ENCODE data around the gene LY86. TPM values are rescaled to one million over a fixed set of nuclear protein-coding genes. Genes with fewer than 3 reads are reported as not detected.

The LY86 gene
- total and polyA plus RNA-seq, 9 of the 15 experiments (the other 6 are each of a cell fraction or from before 2014, with no cell fraction given) = 0.08 to 0.20 TPM; not detected in 7

DNA sequence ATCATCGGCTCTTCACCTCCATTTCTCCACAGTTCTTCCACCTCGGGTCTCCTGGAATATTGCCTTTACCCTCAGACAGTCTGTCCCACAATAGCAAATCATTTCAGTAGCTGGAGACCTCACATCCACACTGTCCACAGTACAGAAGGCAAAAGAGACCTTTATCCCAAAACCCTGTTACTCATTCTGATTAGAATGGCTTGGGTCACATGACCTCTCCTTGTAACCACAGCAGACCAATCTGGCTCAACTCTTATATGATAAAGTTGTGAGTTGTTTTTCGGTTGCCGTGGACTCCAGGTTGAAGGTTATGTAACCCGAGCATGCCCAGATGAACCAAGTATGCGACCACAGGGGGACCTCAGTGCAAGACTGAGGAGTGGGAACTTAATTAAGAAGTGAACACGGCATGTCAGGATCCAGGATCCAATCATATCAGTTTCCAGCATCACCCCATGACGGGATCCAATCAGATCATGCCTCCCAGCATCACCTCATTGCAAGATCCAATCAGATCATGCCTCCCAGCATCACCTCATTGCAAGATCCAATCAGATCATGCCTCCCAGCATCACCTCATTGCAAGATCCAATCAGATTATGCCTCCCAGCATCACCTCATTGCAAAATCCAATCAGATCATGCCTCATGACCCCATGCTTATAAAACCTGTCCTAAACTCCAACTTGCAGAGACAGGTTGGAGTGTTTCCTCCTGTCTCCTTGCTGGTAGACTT is 68.7 kb downstream of the LY86 start (continued):
- TF ChIP-seq, protein P1, sequence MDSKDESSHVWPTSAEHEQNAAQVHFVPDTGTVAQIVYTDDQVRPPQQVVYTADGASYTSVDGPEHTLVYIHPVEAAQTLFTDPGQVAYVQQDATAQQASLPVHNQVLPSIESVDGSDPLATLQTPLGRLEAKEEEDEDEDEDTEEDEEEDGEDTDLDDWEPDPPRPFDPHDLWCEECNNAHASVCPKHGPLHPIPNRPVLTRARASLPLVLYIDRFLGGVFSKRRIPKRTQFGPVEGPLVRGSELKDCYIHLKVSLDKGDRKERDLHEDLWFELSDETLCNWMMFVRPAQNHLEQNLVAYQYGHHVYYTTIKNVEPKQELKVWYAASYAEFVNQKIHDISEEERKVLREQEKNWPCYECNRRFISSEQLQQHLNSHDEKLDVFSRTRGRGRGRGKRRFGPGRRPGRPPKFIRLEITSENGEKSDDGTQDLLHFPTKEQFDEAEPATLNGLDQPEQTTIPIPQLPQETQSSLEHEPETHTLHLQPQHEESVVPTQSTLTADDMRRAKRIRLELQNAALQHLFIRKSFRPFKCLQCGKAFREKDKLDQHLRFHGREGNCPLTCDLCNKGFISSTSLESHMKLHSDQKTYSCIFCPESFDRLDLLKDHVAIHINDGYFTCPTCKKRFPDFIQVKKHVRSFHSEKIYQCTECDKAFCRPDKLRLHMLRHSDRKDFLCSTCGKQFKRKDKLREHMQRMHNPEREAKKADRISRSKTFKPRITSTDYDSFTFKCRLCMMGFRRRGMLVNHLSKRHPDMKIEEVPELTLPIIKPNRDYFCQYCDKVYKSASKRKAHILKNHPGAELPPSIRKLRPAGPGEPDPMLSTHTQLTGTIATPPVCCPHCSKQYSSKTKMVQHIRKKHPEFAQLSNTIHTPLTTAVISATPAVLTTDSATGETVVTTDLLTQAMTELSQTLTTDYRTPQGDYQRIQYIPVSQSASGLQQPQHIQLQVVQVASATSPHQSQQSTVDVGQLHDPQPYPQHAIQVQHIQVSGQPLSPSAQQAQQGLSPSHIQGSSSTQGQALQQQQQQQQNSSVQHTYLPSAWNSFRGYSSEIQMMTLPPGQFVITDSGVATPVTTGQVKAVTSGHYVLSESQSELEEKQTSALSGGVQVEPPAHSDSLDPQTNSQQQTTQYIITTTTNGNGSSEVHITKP (IDR thresholded peaks at IDR 0.05; ENCODE audit: partially characterized antibody) = peak; percentile 34
- TF ChIP-seq SAP30 (IDR thresholded peaks at IDR 0.05; ENCODE audit: borderline replicate concordance, insufficient read depth, low read depth, low read length, poor library complexity, severe bottlenecking) (no peak), RFX7 (CRISPR knock-in tag; IDR thresholded peaks at IDR 0.05) (no peak), WHSC1 (IDR thresholded peaks at IDR 0.05; ENCODE audit: low read length) (no peak)
- TF ChIP-seq, protein P2, sequence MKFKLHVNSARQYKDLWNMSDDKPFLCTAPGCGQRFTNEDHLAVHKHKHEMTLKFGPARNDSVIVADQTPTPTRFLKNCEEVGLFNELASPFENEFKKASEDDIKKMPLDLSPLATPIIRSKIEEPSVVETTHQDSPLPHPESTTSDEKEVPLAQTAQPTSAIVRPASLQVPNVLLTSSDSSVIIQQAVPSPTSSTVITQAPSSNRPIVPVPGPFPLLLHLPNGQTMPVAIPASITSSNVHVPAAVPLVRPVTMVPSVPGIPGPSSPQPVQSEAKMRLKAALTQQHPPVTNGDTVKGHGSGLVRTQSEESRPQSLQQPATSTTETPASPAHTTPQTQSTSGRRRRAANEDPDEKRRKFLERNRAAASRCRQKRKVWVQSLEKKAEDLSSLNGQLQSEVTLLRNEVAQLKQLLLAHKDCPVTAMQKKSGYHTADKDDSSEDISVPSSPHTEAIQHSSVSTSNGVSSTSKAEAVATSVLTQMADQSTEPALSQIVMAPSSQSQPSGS (CRISPR knock-in tag; IDR thresholded peaks at IDR 0.05) = no peak
- TF ChIP-seq, protein P3, sequence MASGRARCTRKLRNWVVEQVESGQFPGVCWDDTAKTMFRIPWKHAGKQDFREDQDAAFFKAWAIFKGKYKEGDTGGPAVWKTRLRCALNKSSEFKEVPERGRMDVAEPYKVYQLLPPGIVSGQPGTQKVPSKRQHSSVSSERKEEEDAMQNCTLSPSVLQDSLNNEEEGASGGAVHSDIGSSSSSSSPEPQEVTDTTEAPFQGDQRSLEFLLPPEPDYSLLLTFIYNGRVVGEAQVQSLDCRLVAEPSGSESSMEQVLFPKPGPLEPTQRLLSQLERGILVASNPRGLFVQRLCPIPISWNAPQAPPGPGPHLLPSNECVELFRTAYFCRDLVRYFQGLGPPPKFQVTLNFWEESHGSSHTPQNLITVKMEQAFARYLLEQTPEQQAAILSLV (tag; IDR thresholded peaks at IDR 0.05) = 0 out of 2 replicates have a peak, but pooled peaks have one; percentile 13
